Lung (tissue), 12 donors: ENCODE data around the gene DRGX. TPM values are rescaled to one million over a fixed set of nuclear protein-coding genes. Genes with fewer than 3 reads are reported as not detected.

ENCODE experiments used
- ATAC-seq: fragments of 200-7000 bp; cut with Tn5 transposase; one replicate; pipeline ENCODE4 v1.9.1; 2020; ENCODE audit warnings: moderate number of reproducible peaks; ENCODE audit not compliant: insufficient read depth, low FRiP score
- DNase-seq, 3 donors: peaks; one replicate each; pipeline ENCODE4 v3.0.0-alpha.2; 2013 to 2017
- H3K27ac ChIP-seq, 2 donors: one replicate each; pipeline ENCODE4 v1.5.1; 2013; ENCODE audit warnings: mild to moderate bottlenecking in 2 of 2, moderate library complexity in 2 of 2, control low read depth in 1 of 2, inconsistent platforms in 1 of 2, low read depth in 1 of 2, low read length in 1 of 2
- H3K27me3 ChIP-seq, 3 donors: one replicate each; pipeline ENCODE4 v1.5.1; 2013; ENCODE audit warnings: low read length in 2 of 3; ENCODE audit not compliant: control insufficient read depth in 3 of 3, insufficient read depth in 3 of 3
- H3K36me3 ChIP-seq, 4 donors: one replicate each; pipeline ENCODE4 v1.5.1; 2013; ENCODE audit warnings: low read length in 4 of 4, mild to moderate bottlenecking in 1 of 4, moderate library complexity in 1 of 4; ENCODE audit not compliant: control insufficient read depth in 4 of 4, insufficient read depth in 4 of 4
- H3K4me1 ChIP-seq, 5 donors: one replicate each; pipeline ENCODE4 v1.5.1; 2013; ENCODE audit warnings: low read length in 5 of 5, mild to moderate bottlenecking in 2 of 5, moderate library complexity in 1 of 5; ENCODE audit not compliant: control insufficient read depth in 5 of 5, insufficient read depth in 5 of 5
- H3K4me3 ChIP-seq: one replicate; pipeline ENCODE4 v1.5.1; 2013; ENCODE audit warnings: mild to moderate bottlenecking, control low read depth, moderate library complexity
- H3K9ac ChIP-seq, 2 donors: one replicate each; pipeline ENCODE4 v1.5.1; 2013; ENCODE audit warnings: low read length in 2 of 2, control low read depth in 1 of 2; ENCODE audit not compliant: insufficient read depth in 1 of 2
- H3K9me3 ChIP-seq, 4 donors: one replicate each; pipeline ENCODE4 v1.5.1; 2013; ENCODE audit warnings: low read length in 3 of 4, mild to moderate bottlenecking in 1 of 4, moderate library complexity in 1 of 4; ENCODE audit not compliant: control insufficient read depth in 4 of 4, insufficient read depth in 3 of 4
- WGBS, 2 donors: extraction: QIAGEN DNeasy Blood & Tissue Kit; methylation state at CpG; one replicate each; pipeline ENCODE4 v1.1.7; 2013; 5-methylcytosine and 5-hydroxymethylcytosine counted together
- polyA plus RNA-seq, 2 donors: library from polyadenylated mRNA; stranded (reverse); fragments of 200-250 nt; gene quantifications; one replicate each; pipeline ENCODE4 v1.2.1, GENCODE V29; 2013
- total RNA-seq, 2 donors: library from RNA; depleted of rRNA in 1 of 2; stranded (reverse); fragments of >200 nt in 1 of 2; gene quantifications; one replicate each; pipeline ENCODE4 v1.2.1, GENCODE V29; 2014 to 2021
- TF ChIP-seq, protein P1 (sequence below): IDR thresholded peaks from 2 replicates; pipeline ENCODE4 v1.5.1; 2012; ENCODE audit warnings: mild to moderate bottlenecking; ENCODE audit errors: control extremely low read depth, extremely low read depth
- donor health status: control.
- donor health status: control.
- donor health status: Bipolar disorder and iron deficiency.
- donor health status: healthy.
- donor health status: DM: yes; HTN: yes; CAD: no.

DRGX gene
- total and polyA plus RNA-seq, 4 donors = 0.10 TPM; not detected in 3

DNA sequence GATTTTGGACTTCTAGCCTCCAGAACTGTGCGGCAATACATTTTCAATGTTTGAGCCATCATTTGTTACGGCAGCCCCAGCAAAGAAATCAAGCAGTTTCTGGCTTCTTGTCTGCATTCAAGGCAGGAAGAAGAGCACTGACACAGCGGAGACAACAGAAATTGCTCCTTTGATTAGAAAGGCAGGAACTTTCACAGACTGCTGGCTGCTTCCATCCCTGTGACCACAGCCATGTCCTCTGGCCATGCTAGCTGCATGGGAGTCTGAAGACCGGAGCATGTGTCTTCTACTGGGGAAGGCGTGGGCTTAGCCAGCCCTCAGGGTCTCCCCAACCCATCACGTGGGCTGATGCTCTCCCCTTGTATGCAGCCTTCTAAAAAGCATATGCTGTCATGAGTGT, 77.9 kb downstream of the DRGX start:
- WGBS, 2 donors = 81 to 88% methylated on average over 6 of the region's 6 CpGs
- Histone ChIP-seq H3K9me3 (peaks cover 0 to 2% (median 0%) of the 10 kb centered on the region in 4 donors), H3K4me1 (no peaks in the 10 kb centered on the region), H3K36me3 (no peaks in the 10 kb centered on the region), H3K4me3 (no peak overlapping the region), H3K9ac (no peak overlapping the region), H3K27ac (no peak overlapping the region), H3K27me3 (no peaks in the 10 kb centered on the region)
- ATAC-seq (no peak), DNase-seq (no peak)
- TF ChIP-seq, protein P1, sequence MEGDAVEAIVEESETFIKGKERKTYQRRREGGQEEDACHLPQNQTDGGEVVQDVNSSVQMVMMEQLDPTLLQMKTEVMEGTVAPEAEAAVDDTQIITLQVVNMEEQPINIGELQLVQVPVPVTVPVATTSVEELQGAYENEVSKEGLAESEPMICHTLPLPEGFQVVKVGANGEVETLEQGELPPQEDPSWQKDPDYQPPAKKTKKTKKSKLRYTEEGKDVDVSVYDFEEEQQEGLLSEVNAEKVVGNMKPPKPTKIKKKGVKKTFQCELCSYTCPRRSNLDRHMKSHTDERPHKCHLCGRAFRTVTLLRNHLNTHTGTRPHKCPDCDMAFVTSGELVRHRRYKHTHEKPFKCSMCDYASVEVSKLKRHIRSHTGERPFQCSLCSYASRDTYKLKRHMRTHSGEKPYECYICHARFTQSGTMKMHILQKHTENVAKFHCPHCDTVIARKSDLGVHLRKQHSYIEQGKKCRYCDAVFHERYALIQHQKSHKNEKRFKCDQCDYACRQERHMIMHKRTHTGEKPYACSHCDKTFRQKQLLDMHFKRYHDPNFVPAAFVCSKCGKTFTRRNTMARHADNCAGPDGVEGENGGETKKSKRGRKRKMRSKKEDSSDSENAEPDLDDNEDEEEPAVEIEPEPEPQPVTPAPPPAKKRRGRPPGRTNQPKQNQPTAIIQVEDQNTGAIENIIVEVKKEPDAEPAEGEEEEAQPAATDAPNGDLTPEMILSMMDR = no peak

DNA sequence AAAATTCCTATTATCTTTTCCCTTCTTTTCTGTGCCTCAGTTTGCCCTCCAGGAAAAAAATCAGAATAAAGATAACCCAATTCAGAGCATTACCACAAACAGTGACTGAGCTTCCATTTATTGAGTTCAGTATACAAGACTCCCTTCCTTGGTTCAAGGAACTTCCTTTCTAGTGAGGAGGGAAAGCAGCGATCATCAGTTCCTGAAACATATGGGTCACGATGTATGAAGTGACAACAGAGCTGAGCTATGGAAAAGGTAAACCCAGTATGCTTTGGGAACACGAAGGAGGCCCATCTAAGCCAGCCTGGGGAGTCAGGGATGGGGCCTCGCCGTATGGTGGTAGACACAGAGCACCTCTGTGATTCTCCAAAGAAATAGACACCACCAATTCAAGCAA, 81.1 kb downstream of the DRGX start:
- 83 to 84% methylated on average over 5 of the region's 5 CpGs for whole genome bisulfite sequencing, 2 donors
- Histone ChIP-seq H3K27ac (no peak overlapping the region), H3K27me3 (peaks cover 0 to 3% (median 0%) of the 10 kb centered on the region in 3 donors), H3K4me3 (no peak overlapping the region), H3K9ac (no peak overlapping the region), H3K4me1 (peaks cover 0 to 13% (median 0%) of the 10 kb centered on the region in 5 donors), H3K9me3 (peaks cover 0 to 2% (median 0%) of the 10 kb centered on the region in 4 donors), H3K36me3 (no peaks in the 10 kb centered on the region)
- ATAC-seq (no peak), DNase-seq (no peak)
- TF ChIP-seq, protein P1 = no peak

Other genes with a start within 250 kb of the DRGX start
- gene TMEM273, start 207.7 kb downstream of the DRGX start, total RNA-seq = 10 to 100 TPM; 12.0 to 22.7 TPM
- 10 to 100 TPM; 12.4 to 41.8 TPM for gene TMEM273, start 207.7 kb downstream of the DRGX start, polyA plus RNA-seq
- gene C10orf71, start 96.9 kb downstream of the DRGX start, total RNA-seq = not detected
- gene C10orf71, start 96.9 kb downstream of the DRGX start, polyA plus RNA-seq = not detected
- gene ERCC6, start 143.0 kb upstream of the DRGX start, total RNA-seq = 10 to 100 TPM; 18.9 to 27.2 TPM
- gene ERCC6, start 143.0 kb upstream of the DRGX start, polyA plus RNA-seq = 1 to 10 TPM; 2.8 to 3.5 TPM
- gene SLC18A3, start 214.2 kb upstream of the DRGX start, total RNA-seq = not detected
- not detected for gene SLC18A3, start 214.2 kb upstream of the DRGX start, polyA plus RNA-seq
- not detected for gene CHAT, start 217.9 kb upstream of the DRGX start, total RNA-seq
- not detected for gene CHAT, start 217.9 kb upstream of the DRGX start, polyA plus RNA-seq